Dendritic cell treated with granulocyte-macrophage colony-stimulating factor and Interleukin-4, amounts not matched to agents 40 ng/mL and 50 ng/mL, for 4 days (primary cell): ENCODE results near the gene ADGRB3.
"Not testable (repeated sequence)": the region's sequence is repeated elsewhere in the genome, so short reads cannot be mapped to it uniquely, and the experiment has no call there.

Experiments
- H3K27ac Mint-ChIP-seq: one replicate; pipeline ENCODE4 v1.8.0; 2022; ENCODE audit warnings: mild to moderate bottlenecking, mixed read lengths
- H3K27me3 Mint-ChIP-seq: one replicate; pipeline ENCODE4 v1.8.0; 2022; ENCODE audit warnings: mild to moderate bottlenecking, mixed read lengths
- H3K36me3 Mint-ChIP-seq: one replicate; pipeline ENCODE4 v1.8.0; 2022; ENCODE audit warnings: low read depth, mixed read lengths
- H3K4me1 Mint-ChIP-seq: one replicate; pipeline ENCODE4 v1.8.0; 2022; ENCODE audit warnings: low read depth, mixed read lengths
- H3K4me3 Mint-ChIP-seq: one replicate; pipeline ENCODE4 v1.8.0; 2022; ENCODE audit warnings: mild to moderate bottlenecking, moderate library complexity, mixed read lengths
- H3K9me3 Mint-ChIP-seq: one replicate; pipeline ENCODE4 v1.8.0; 2022; ENCODE audit warnings: mixed read lengths
- intact Hi-C: fragments of 100-400 bp; cut with micrococcal nuclease; formaldehyde crosslinking; loops from one replicate; pipeline ENCODE4 v1.15.0; 2022

Gene ADGRB3

DNA sequence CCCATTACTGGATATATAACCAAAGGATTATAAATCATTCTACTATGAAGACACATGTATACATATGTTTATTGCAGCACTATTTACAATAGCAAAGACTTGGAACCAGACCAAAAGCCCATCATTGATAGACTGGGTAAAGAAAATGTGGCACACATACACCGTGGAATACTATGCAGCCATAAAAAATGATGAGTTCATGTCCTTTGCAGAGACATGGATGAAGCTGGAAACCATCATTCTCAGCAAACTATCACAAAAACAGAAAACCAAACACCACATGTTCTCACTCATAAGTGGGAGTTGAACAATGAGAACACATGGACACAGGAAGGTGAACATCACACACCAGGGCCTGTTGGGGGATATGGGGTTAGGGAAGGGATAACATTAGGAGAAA lies 109.3 kb downstream of the ADGRB3 start:
- H3K27me3 Mint-ChIP-seq, H3K36me3 Mint-ChIP-seq, H3K4me3 Mint-ChIP-seq, intact Hi-C loops, H3K27ac Mint-ChIP-seq: not testable (repeated sequence)
- peaks cover 20% of the 10 kb centered on the region for H3K4me1 Mint-ChIP-seq
- peaks cover 15% of the 10 kb centered on the region for H3K9me3 Mint-ChIP-seq

DNA sequence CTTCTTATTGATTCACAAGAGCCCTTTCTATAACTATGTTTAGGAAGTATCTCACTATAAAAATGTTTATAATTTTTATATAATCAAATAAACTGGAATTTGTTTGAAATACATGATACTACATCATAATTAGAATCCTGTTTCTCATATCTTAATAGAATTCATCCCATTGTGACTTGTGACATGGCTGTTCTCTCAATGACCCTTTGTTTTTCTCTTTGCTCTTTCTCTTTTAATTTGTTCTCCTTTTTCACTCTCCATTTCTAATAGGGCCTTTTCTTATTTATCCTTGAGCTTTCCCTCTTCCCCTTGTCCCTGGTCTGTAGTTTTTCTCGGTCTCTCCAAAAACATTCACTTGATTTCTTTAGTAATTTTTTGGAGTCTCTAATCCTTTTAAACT lies 111.3 kb downstream of the ADGRB3 start:
- peak overlapping the region; percentile 57 for H3K27ac Mint-ChIP-seq
- no peaks in the 10 kb centered on the region for H3K36me3 Mint-ChIP-seq
- no peak overlapping the region for H3K4me3 Mint-ChIP-seq
- H3K9me3 Mint-ChIP-seq = peaks cover 15% of the 10 kb centered on the region
- peaks cover 15% of the 10 kb centered on the region for H3K4me1 Mint-ChIP-seq
- no peaks in the 10 kb centered on the region for H3K27me3 Mint-ChIP-seq
- intact Hi-C loops = no loop called here

DNA sequence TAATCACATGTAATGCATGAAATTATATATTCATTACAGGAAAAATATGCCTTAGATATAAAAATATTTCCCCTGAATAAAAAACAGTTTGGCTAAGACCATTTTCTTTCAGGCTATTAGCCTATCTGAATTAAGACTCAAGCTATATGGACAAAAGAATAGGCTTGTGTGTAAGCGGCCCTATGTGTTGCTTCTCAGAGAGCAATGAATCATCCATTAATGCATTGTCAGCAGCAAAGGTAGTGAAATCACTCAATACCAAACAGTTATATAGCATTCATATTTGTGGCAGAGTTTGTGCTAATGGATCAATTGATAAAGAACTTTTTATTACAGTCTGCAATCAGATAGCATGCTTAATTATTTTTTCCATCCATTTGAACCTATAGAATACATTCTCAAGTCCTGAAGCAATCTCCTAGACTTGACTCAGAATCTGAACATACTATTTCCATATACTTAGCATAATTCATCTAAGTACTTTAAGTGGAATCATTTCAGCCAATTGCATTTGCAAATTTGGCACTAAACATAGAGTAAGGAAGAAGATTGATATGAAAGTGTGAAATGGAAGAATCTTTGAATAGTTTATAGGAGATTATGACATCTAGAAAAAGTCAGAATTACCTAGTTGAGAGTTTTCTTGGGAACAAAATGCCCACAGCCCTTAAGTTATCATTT lies 112.2 kb downstream of the ADGRB3 start:
- no peaks in the 10 kb centered on the region for H3K36me3 Mint-ChIP-seq
- H3K4me3 Mint-ChIP-seq = no peak overlapping the region
- intact Hi-C loops = no loop called here

DNA sequence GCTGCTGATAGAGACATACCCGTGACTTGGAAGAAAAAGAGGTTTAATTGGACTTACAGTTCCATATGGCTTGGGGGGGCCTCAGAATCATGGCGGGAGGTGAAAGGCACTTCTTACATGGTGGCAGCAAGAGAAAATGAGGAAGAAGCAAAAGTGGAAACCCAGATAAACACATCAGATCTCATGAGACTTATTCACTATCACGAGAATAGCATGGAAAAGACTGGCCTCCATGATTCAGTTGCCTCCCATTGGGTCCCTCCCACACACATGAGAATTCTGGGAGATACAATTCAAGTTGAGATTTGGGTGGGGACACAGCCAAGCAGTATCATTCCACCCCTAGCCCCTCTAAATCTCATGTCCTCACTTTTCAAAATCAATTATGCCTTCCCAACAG lies 112.8 kb downstream of the ADGRB3 start:
- H3K4me3 Mint-ChIP-seq, H3K27ac Mint-ChIP-seq, H3K36me3 Mint-ChIP-seq, intact Hi-C loops, H3K27me3 Mint-ChIP-seq: not testable (repeated sequence)
- H3K4me1 Mint-ChIP-seq = peaks cover 15% of the 10 kb centered on the region
- peaks cover 15% of the 10 kb centered on the region for H3K9me3 Mint-ChIP-seq

More for the DNA sequence above, 112.2 kb downstream of the ADGRB3 start:
- Mint-ChIP-seq H3K9me3 (peaks cover 15% of the 10 kb centered on the region), H3K27ac (no peak overlapping the region), H3K4me1 (peaks cover 15% of the 10 kb centered on the region), H3K27me3 (no peaks in the 10 kb centered on the region)

DNA sequence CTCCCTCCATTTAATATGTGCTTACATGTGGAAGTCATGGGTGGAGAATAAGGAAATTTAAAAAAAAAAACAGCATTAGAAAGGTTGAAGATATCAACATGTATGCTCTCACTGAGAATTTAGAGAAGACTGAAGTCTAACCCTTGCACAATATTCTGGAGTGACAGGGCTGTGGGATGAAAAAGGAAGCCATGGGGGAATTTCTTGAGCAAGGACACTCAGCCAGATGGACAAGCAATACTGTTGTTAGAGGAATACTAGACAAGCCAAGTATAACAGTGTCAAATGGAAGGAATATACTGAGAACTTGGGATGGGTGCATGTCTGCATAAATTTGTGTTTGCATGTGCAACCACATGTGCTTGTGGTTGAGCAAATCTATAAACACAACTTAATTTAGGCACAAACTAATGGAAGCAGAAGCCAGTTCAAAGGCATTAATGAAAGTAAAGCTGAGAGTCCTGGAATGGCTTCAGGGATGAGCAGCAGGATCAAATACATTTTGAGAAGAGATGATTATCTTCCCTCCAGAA lies 119.7 kb downstream of the ADGRB3 start:
- Mint-ChIP-seq H3K4me3 (no peak overlapping the region), H3K4me1 (peaks cover 30% of the 10 kb centered on the region), H3K27me3 (no peaks in the 10 kb centered on the region), H3K9me3 (peaks cover 8% of the 10 kb centered on the region), H3K36me3 (no peaks in the 10 kb centered on the region), H3K27ac (no peak overlapping the region)
- intact Hi-C loops = no loop called here

DNA sequence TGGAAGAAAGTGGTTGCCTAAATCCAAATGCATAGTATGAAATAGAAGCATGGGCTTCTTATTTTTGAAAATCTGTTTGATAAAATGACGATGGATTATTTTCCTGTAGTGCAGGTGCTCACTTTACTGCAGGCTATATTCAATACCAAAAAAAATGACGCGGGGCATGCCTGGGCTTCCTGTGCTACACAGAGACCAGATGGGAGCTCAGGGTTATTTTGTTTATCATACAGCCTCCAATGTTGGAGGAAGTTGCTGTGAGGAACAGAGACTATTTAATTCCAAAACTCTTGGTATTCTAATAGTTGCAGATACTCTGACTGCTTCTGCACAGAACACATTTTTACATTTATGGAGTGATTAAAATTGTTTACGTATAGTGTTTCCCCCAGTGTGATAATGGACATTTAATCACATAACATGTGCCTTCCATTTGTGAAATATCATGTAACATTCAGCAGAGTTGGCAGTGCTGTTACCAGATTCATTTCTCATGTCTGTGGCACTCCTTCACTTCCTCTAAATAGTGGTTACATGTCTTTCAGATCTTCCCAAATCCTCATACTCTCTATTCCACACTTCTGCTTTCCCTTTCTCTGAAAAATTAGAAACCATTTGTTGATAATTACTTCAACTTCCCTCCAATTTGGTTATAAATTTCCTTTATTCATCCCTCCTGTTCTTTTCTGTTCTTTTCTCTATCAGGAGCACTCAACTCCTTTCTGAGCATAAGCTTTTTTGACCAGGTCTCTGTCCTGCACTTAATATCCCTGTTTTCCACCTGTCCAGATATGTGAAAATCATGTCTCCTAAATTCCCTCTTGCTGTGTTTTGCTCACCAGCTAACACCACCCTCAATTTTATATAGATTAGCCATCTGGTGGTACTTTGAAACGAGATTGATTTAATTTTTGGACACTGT lies 121.6 kb downstream of the ADGRB3 start:
- peaks cover 30% of the 10 kb centered on the region for H3K4me1 Mint-ChIP-seq
- no peak overlapping the region for H3K27ac Mint-ChIP-seq
- H3K9me3 Mint-ChIP-seq = peaks cover 8% of the 10 kb centered on the region
- H3K36me3 Mint-ChIP-seq = no peaks in the 10 kb centered on the region
- H3K4me3 Mint-ChIP-seq = no peak overlapping the region
- peaks cover 2% of the 10 kb centered on the region for H3K27me3 Mint-ChIP-seq
- intact Hi-C loops = loop anchor here (2.0 kb wide), 1 partner anchor 16 kb away; no protein-coding TSS in a partner anchor

DNA sequence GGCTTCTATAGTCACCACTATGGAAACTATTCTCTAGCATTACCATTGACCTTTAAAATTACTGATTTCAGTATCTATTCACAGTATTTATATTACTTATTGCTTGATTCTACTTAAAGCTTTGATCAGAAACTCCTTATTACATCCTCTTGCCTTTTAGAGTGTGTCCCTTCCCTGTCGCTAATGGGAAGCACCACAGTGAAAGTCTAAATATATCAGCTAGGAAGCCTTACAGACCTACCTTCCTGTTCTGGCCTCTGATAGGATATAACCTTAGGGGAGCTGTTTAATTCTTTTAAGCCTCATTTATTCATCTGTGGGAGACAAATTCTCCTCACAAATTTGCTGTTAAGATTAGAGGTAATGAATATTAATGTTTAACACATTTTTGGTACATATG lies 122.7 kb downstream of the ADGRB3 start:
- no peak overlapping the region for H3K27ac Mint-ChIP-seq
- no peaks in the 10 kb centered on the region for H3K36me3 Mint-ChIP-seq
- peaks cover 8% of the 10 kb centered on the region for H3K9me3 Mint-ChIP-seq
- peaks cover 2% of the 10 kb centered on the region for H3K27me3 Mint-ChIP-seq
- H3K4me3 Mint-ChIP-seq = no peak overlapping the region
- peaks cover 30% of the 10 kb centered on the region for H3K4me1 Mint-ChIP-seq
- intact Hi-C loops = loop anchor here (2.0 kb wide), 1 partner anchor 17 kb away; no protein-coding TSS in a partner anchor

DNA sequence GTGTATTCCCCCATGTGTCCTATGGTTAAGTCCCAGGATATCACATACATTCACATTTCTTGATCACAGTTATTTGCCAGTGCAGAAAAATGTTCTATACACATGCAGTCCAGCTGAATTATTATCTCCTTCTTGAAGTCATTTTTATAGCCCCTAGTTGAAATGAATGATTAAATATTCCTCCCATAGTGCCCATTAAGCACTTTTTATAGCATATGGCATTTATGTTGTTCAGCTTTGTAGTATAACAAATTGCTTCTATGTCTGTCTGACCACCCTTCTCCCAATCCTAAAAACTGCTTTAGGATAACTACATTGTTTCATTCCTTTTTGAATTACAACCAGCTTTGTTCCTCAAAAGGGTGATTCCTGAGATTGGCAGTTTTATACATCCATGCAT lies 123.5 kb downstream of the ADGRB3 start:
- no peaks in the 10 kb centered on the region for H3K36me3 Mint-ChIP-seq
- H3K27ac Mint-ChIP-seq = no peak overlapping the region
- H3K27me3 Mint-ChIP-seq = peaks cover 2% of the 10 kb centered on the region
- H3K4me3 Mint-ChIP-seq = no peak overlapping the region
- intact Hi-C loops = no loop called here
- peaks cover 25% of the 10 kb centered on the region for H3K4me1 Mint-ChIP-seq
- peaks cover 1% of the 10 kb centered on the region for H3K9me3 Mint-ChIP-seq

DNA sequence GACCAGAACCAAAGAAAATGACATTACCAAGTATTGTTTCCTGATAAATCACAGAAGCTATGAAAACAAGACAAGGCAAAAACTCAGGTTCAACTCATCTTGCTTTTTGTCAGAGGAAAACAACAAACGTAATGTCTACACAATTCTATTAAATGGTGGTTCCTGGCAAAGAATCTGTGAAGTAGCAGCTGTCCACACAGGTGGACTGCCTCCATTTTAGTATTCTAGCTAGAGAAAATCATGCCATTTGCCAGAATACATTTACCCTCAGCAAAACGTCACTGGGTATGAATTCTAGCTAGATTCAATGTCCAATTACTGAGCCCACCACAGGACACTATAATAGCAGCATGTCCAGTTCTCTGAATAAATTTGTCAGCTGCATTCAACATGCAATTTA lies 125.4 kb downstream of the ADGRB3 start:
- Mint-ChIP-seq H3K4me1 (peaks cover 5% of the 10 kb centered on the region), H3K4me3 (no peak overlapping the region), H3K27ac (no peak overlapping the region), H3K27me3 (peaks cover 2% of the 10 kb centered on the region), H3K9me3 (no peaks in the 10 kb centered on the region), H3K36me3 (no peaks in the 10 kb centered on the region)
- intact Hi-C loops = no loop called here

DNA sequence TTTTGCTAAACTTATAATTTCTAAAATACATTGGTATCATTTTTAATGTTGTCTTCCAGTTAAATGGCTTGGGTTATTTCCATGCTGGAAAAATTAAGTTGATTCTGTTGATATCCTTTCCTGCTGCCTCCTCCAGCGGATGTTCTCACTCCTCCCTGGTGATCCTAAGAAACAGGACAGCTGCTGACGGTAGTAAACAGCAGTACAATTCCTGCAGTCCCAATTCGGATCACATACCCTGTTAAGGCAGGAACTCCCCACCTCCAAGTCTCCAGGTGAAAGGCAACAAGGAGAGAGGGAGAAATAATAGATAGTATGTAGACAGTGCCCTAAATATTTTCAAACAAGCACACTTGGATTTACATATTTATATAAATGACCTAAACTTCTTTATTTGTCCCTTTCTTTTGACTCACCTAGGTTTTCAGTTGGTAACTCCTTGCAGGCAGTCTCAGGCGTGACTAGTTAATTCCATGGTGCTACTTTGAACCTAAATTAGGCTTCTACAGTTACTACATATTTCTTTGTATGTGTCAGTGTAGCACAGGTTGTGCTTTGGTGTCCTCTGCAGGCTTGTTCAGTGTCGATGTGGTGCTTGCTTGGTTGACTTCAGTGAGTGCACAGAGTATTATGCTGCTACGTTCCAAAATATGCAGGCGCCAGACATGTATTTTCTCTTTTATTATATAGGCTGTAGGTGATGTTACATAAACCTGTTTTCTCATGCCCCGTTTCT lies 126.0 kb downstream of the ADGRB3 start:
- Mint-ChIP-seq H3K4me1 (no peaks in the 10 kb centered on the region), H3K4me3 (no peak overlapping the region), H3K27ac (no peak overlapping the region), H3K9me3 (no peaks in the 10 kb centered on the region), H3K27me3 (peaks cover 2% of the 10 kb centered on the region), H3K36me3 (no peaks in the 10 kb centered on the region)
- intact Hi-C loops = no loop called here

DNA sequence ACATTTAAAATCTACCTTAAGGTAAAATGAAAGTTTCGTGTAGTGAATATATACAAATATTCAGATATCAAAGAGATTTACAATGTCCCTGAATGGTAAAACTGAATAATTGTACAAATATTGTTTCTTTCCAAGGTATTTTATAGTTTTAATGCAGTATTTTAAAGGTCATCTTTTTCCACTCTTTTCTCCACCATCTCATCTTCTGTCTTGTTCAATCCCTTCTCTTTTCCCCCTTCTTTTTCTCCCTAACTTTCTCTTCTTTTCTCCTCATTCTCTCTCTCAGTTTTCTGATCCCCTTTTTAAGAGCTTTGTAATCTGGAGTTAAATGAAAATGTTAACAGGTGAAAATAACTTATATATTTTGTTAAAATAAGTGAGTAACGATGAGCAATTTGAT lies 126.9 kb downstream of the ADGRB3 start:
- Mint-ChIP-seq H3K36me3 (no peaks in the 10 kb centered on the region), H3K27ac (no peak overlapping the region), H3K4me1 (no peaks in the 10 kb centered on the region), H3K9me3 (no peaks in the 10 kb centered on the region), H3K27me3 (peaks cover 2% of the 10 kb centered on the region), H3K4me3 (no peak overlapping the region)
- intact Hi-C loops = no loop called here

DNA sequence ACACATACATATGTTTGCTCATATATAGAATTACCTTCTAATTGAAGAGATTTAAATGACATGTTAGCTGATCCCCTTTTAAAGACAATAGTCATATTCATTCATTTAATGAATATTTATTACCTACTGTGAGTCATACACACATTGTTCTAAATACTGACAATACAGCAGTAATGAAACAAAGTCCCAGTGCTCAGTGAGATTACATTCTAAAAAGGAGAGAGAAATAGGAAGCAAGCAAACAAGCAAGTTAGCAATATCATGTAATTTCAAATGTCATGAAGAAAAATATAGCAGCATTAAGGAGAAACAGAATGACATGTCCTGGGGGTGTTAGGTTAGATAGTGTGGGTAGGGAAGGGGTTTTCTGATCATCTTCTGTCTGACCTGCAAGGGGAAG lies 136.3 kb downstream of the ADGRB3 start:
- H3K27me3 Mint-ChIP-seq = peaks cover 5% of the 10 kb centered on the region
- intact Hi-C loops = no loop called here
- H3K9me3 Mint-ChIP-seq = no peaks in the 10 kb centered on the region
- peaks cover 6% of the 10 kb centered on the region for H3K4me1 Mint-ChIP-seq
- H3K36me3 Mint-ChIP-seq = no peaks in the 10 kb centered on the region
- no peak overlapping the region for H3K4me3 Mint-ChIP-seq
- H3K27ac Mint-ChIP-seq = no peak overlapping the region

DNA sequence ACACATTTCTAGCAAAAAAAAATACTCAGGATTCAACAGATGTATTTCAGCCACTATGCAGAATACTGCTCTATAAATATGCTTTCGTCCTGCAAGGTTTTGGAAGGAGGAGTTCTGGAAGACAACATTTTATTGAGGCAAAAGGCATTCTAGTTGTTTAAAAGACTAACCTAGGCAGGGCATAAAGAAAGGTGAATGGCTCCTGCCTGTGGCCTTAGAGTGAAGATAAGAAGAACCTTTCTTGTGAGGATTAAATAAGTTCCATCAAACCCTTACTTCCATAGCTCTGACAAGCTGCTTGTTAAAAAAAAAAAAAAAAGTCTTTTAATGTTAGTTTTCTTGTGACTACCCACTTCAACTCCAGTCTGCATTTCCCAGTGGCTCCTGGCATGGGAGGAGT lies 139.8 kb downstream of the ADGRB3 start:
- Mint-ChIP-seq H3K9me3 (no peaks in the 10 kb centered on the region), H3K36me3 (no peaks in the 10 kb centered on the region), H3K27me3 (peaks cover 4% of the 10 kb centered on the region), H3K27ac (no peak overlapping the region), H3K4me1 (peaks cover 6% of the 10 kb centered on the region), H3K4me3 (no peak overlapping the region)
- intact Hi-C loops = loop anchor here (5.0 kb wide), 1 partner anchor 203 kb away; no protein-coding TSS in a partner anchor
